ENCODE data around the gene MSANTD1.

GRCh38 chr4:3287972-3288570, 39.1 kb downstream of the MSANTD1 start:
- TF ChIP-seq RXRA (IDR thresholded peaks at IDR 0.05; ENCODE audit: borderline replicate concordance, low read depth) (no peak), SIN3A (IDR thresholded peaks at IDR 0.05; ENCODE audit: borderline replicate concordance, low read depth, low read length) (no peak), CTCF (IDR thresholded peaks at IDR 0.05) (no peak), CHD2 (IDR thresholded peaks at IDR 0.05; ENCODE audit: low read length, partially characterized antibody) (no peak), JUND (IDR thresholded peaks at IDR 0.05) (no peak), MAX (IDR thresholded peaks at IDR 0.05; ENCODE audit: low read depth) (no peak), POLR2AphosphoS5 (IDR thresholded peaks at IDR 0.05; ENCODE audit: low read depth, low read length) (no peak), RFX5 (IDR thresholded peaks at IDR 0.05; ENCODE audit: low read length) (no peak), FOXM1 (IDR thresholded peaks at IDR 0.05; ENCODE audit: low read depth) (no peak), EP300 (IDR thresholded peaks at IDR 0.05; ENCODE audit: borderline replicate concordance in 1 of 2, low read depth in 1 of 2, low read length in 1 of 2) (no peak), NRF1 (IDR thresholded peaks at IDR 0.05; ENCODE audit: low read depth, low read length) (no peak), GABPA (IDR thresholded peaks at IDR 0.05; ENCODE audit: low read depth) (no peak), USF2 (IDR thresholded peaks at IDR 0.05; ENCODE audit: borderline replicate concordance, low read depth, low read length) (no peak), FOSL2 (IDR thresholded peaks at IDR 0.05; ENCODE audit: borderline replicate concordance, low read depth) (no peak)
